Aorta (tissue), 5 donors: Measurements from ENCODE around the gene DENND1A. TPM values are rescaled to one million over a fixed set of nuclear protein-coding genes. Genes with fewer than 3 reads are reported as not detected.

Experiments
- ATAC-seq: fragments of 200-7000 bp; cut with Tn5 transposase; one replicate; pipeline ENCODE4 v1.9.1; 2022; ENCODE audit warnings: moderate library complexity; ENCODE audit not compliant: low FRiP score
- DNase-seq, 2 donors: peaks; one replicate each; pipeline ENCODE4 v3.0.0-alpha.2; 2020
- H3K27ac ChIP-seq, 2 donors: one replicate each; pipeline ENCODE4 v1.5.1; 2013; ENCODE audit warnings: low read length in 2 of 2, mild to moderate bottlenecking in 2 of 2, moderate library complexity in 2 of 2, control low read depth in 1 of 2, inconsistent platforms in 1 of 2, low read depth in 1 of 2
- H3K27me3 ChIP-seq, 2 donors: one replicate each; pipeline ENCODE4 v1.6.1; 2013; ENCODE audit warnings: control low read depth in 1 of 2, low read length in 1 of 2, mild to moderate bottlenecking in 1 of 2, moderate library complexity in 1 of 2; ENCODE audit not compliant: insufficient read depth in 2 of 2, control insufficient read depth in 1 of 2
- H3K36me3 ChIP-seq, 2 donors: one replicate each; pipeline ENCODE4 v1.6.1; 2013; ENCODE audit warnings: control low read depth in 1 of 2, low read length in 1 of 2, mild to moderate bottlenecking in 1 of 2; ENCODE audit not compliant: insufficient read depth in 2 of 2, control insufficient read depth in 1 of 2
- H3K4me1 ChIP-seq, 2 donors: one replicate each; pipeline ENCODE4 v1.6.1; 2013; ENCODE audit warnings: low read length in 2 of 2, control low read depth in 1 of 2, mild to moderate bottlenecking in 1 of 2, moderate library complexity in 1 of 2; ENCODE audit not compliant: insufficient read depth in 2 of 2, control insufficient read depth in 1 of 2
- H3K4me3 ChIP-seq, 2 donors: one replicate each; pipeline ENCODE4 v1.5.1; 2013; ENCODE audit warnings: low read length in 2 of 2, control low read depth in 1 of 2, mild to moderate bottlenecking in 1 of 2
- H3K9me3 ChIP-seq: one replicate; pipeline ENCODE4 v1.6.1; 2013; ENCODE audit warnings: mild to moderate bottlenecking, low read length; ENCODE audit not compliant: control insufficient read depth
- WGBS, 2 donors: extraction: QIAGEN DNeasy Blood & Tissue Kit; methylation state at CpG; one replicate each; pipeline ENCODE4 v1.1.7; 2013; 5-methylcytosine and 5-hydroxymethylcytosine counted together
- intact Hi-C, 2 donors: fragments of 100-400 bp; cut with DNase I; formaldehyde crosslinking; loops; one replicate each; pipeline versions ENCODE4 v1.14.2 to v1.15.0; 2022
- polyA plus RNA-seq, 2 donors: library from polyadenylated mRNA; stranded (reverse); fragments of 200-250 nt; gene quantifications; one replicate each; pipeline ENCODE4 v1.2.3, GENCODE V29; 2013
- total RNA-seq, 2 donors: library from RNA; stranded (reverse); fragmentation: NEBNext Ultra II Directional; extraction: Animal tissue kit (Norgen Biotek cat#: 25700); gene quantifications; one replicate each; pipeline ENCODE4 v1.2.1, GENCODE V29; 2021
- donor health status: healthy with polysubstance abuse.
- donor health status: Bipolar disorder and iron deficiency.
- donor health status: DM: no; HTN: no; CAD: no.
- donor health status: DM: no; HTN: no; CAD: no.
- donor health status: DM: yes; HTN: yes; CAD: no.

The DENND1A gene
- total and polyA plus RNA-seq, 4 donors: 6.9 to 31.4 (median 15.3) TPM

DNA sequence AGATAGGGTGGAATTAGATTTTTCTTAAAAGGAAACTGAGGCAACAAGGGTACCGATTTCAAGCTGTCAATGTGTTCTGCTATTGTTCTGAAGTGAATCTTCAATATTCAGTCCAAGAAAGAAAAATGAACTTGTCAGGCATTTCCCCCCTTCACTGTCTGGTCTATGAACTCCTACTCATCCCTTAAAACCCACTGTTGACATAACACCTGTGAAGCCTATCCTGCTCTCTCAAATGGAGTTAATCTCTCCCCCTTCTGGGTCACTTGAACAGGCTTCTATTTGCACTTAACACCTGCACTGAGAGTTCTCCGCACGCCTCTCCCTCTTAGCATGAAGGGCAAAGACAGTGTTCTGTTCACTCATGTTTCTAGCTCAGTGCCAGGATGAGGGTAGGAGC is 429.6 kb downstream of the DENND1A start:
- H3K36me3 ChIP-seq: no peaks in the 10 kb centered on the region
- intact Hi-C loops: no loop called here
- WGBS, 2 donors: 64 to 77% methylated on average over 3 of the region's 3 CpGs
- DNase-seq (no peak), ATAC-seq (no peak)
- no peak overlapping the region for H3K27ac ChIP-seq
- no peaks in the 10 kb centered on the region for H3K27me3 ChIP-seq
- no peaks in the 10 kb centered on the region for H3K9me3 ChIP-seq
- H3K4me3 ChIP-seq: no peak overlapping the region
- H3K4me1 ChIP-seq: no peaks in the 10 kb centered on the region

GRCh38 chr9:123497830-123498229 is 432.1 kb downstream of the DENND1A start:
- no peak for ATAC-seq
- H3K36me3 ChIP-seq: no peaks in the 10 kb centered on the region
- 93 to 96% methylated on average over 1 of the region's 1 CpG for WGBS, 2 donors
- no peaks in the 10 kb centered on the region for H3K27me3 ChIP-seq
- H3K27ac ChIP-seq: no peak overlapping the region
- no peaks in the 10 kb centered on the region for H3K4me1 ChIP-seq
- intact Hi-C loops: no loop called here
- H3K4me3 ChIP-seq: no peak overlapping the region
- H3K9me3 ChIP-seq: no peaks in the 10 kb centered on the region
- no peak for DNase-seq

DNA sequence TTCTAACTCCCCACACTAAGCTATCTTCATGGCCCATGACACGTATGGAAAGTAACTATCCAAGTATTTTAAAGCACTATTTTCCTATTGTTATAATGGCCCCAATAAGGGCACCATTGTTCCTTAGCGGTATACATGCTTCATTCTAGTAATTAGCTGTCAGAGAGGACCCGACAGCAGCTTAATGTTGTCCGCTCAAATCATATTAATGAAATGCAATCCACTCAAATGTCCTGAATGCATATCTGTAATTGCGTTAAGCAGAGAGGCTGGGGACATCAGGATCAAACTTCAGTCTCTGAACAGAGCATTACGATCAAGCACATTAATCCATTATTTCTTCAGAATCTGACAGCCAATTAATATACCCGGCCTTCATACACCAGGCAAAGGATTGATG is 434.2 kb downstream of the DENND1A start:
- Histone ChIP-seq H3K27ac (no peak overlapping the region), H3K9me3 (no peaks in the 10 kb centered on the region), H3K4me1 (no peaks in the 10 kb centered on the region), H3K4me3 (no peak overlapping the region), H3K36me3 (no peaks in the 10 kb centered on the region), H3K27me3 (no peaks in the 10 kb centered on the region)
- intact Hi-C loops: no loop called here
- 94 to 95% methylated on average over 7 of the region's 7 CpGs for WGBS, 2 donors
- ATAC-seq (no peak), DNase-seq (no peak)

DNA sequence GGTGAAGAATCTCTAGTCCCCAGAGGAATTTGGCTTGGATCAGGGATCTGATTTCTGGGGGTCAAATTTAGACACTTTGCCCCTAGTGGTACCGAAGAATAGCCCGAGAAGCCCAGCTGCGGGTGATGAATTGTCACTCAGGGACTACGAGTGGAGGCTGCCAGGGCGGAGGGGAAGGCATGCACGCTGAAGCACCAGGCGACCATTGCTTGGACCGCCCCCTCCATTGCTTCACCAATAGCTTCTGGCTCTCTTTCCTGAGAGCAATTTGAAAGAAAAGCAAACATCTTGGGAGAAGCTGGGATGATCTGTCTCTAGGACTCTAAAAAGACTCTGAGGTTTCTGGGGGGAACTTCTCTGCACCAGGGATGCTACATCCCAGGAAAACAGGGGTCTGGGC is 436.3 kb downstream of the DENND1A start:
- Histone ChIP-seq H3K36me3 (no peaks in the 10 kb centered on the region), H3K9me3 (no peaks in the 10 kb centered on the region), H3K27ac (no peak overlapping the region), H3K4me1 (no peaks in the 10 kb centered on the region), H3K4me3 (no peak overlapping the region), H3K27me3 (no peaks in the 10 kb centered on the region)
- intact Hi-C loops: no loop called here
- DNase-seq (no peak), ATAC-seq (no peak)
- 68 to 71% methylated on average over 8 of the region's 8 CpGs for WGBS, 2 donors

GRCh38 chr9:123490688-123491087 is 439.2 kb downstream of the DENND1A start:
- H3K36me3 ChIP-seq: no peaks in the 10 kb centered on the region
- H3K27ac ChIP-seq: no peak overlapping the region
- intact Hi-C loops: no loop called here
- DNase-seq (no peak), ATAC-seq (no peak)
- 97 to 98% methylated on average over 6 of the region's 6 CpGs for WGBS, 2 donors
- no peak overlapping the region for H3K4me3 ChIP-seq
- no peaks in the 10 kb centered on the region for H3K9me3 ChIP-seq
- no peaks in the 10 kb centered on the region for H3K4me1 ChIP-seq
- H3K27me3 ChIP-seq: no peaks in the 10 kb centered on the region

DNA sequence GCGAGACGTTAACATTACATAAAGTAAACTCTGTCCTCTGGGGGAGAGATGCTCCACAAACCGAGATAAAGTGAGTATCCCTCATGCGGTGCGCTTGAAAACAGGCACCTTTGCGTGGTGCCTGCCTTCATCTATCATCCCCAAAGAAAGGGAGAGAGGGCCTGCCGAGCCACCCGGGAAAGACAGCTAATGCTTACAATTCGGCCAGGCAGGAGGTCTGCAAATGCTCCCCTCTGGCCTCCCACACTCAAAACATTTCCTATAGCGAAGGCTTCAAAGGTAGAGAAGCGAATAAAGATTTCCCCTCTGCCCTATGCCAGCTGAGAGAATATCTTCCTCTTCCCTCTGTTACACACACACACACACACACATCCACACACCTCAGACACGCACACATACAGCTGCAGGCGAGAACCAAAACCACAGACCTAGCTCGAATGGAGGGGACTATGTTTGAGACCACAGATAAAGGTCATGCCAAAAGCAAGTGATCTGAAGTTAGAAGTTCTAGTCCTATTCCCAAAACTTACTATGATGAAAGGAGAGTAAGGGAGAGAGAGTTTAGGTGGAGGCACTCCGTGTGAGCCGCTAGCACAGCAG is 441.1 kb downstream of the DENND1A start:
- H3K36me3 ChIP-seq: no peaks in the 10 kb centered on the region
- no peaks in the 10 kb centered on the region for H3K9me3 ChIP-seq
- H3K27me3 ChIP-seq: no peaks in the 10 kb centered on the region
- intact Hi-C loops: no loop called here
- DNase-seq (no peak), ATAC-seq (no peak)
- H3K27ac ChIP-seq: no peak overlapping the region
- WGBS, 2 donors: 79% methylated on average over 16 of the region's 16 CpGs
- H3K4me1 ChIP-seq: no peaks in the 10 kb centered on the region
- no peak overlapping the region for H3K4me3 ChIP-seq

DNA sequence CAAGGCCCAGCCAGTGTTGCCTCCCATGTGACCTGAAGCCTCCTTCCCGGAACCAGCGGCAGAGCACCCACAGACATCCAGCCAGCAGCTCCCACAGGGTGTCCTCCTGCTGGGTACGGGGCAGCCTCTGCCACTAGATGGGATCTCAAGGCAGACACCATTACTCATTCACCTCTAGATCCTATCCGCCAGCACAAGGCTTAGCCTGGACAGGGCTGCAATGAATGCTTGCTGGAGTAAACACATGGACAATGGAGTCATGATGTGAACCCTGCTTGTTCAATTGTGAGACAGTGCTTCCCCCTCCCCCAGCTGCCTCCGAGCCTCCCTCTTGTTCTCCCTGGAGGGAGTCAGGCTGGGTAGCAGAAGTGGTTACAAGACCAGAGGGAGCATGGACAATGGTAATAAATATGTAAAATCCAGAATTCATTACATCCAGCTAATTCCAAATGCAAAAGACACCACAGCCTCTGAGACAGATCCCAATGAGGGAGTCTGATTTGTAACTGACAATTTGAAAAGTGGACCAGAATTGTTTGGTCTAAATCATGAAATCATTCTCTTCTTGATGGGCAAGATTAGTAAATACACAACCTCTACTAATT is 441.9 kb downstream of the DENND1A start:
- no peaks in the 10 kb centered on the region for H3K27me3 ChIP-seq
- intact Hi-C loops: no loop called here
- H3K36me3 ChIP-seq: no peaks in the 10 kb centered on the region
- DNase-seq (no peak), ATAC-seq (no peak)
- H3K4me1 ChIP-seq: no peaks in the 10 kb centered on the region
- no peak overlapping the region for H3K4me3 ChIP-seq
- H3K27ac ChIP-seq: no peak overlapping the region
- WGBS, 2 donors: 95 to 96% methylated on average over 5 of the region's 5 CpGs
- no peaks in the 10 kb centered on the region for H3K9me3 ChIP-seq

GRCh38 chr9:123486431-123486830 is 443.5 kb downstream of the DENND1A start:
- no peaks in the 10 kb centered on the region for H3K9me3 ChIP-seq
- no peaks in the 10 kb centered on the region for H3K36me3 ChIP-seq
- WGBS, 2 donors: 86 to 88% methylated on average over 1 of the region's 1 CpG
- no peak overlapping the region for H3K4me3 ChIP-seq
- no peak for ATAC-seq
- intact Hi-C loops: no loop called here
- H3K27ac ChIP-seq: no peak overlapping the region
- no peaks in the 10 kb centered on the region for H3K4me1 ChIP-seq
- H3K27me3 ChIP-seq: no peaks in the 10 kb centered on the region
- no peak for DNase-seq

DNA sequence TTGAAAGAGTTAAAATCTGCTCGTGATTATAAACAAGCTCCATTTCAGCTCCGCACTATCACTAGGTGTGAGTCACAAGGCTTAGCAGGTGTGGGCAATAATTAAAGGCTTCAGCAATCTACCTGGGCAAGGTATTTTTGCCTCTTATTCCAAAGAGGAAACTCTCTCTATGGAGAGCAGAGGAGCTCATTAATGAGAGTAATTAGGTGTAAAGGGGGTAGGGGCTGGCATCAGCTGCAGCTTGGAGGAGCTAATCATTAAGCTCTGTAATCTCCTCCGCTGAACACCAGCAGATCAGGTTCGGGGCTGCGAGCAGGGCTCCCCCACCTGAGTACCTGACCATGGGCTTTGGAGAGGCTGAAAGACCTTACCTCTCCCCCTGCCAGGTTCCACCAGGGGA is 444.7 kb downstream of the DENND1A start:
- Histone ChIP-seq H3K4me1 (no peaks in the 10 kb centered on the region), H3K27me3 (no peaks in the 10 kb centered on the region), H3K4me3 (no peak overlapping the region), H3K36me3 (no peaks in the 10 kb centered on the region), H3K27ac (no peak overlapping the region), H3K9me3 (no peaks in the 10 kb centered on the region)
- intact Hi-C loops: no loop called here
- 83 to 86% methylated on average over 5 of the region's 5 CpGs for WGBS, 2 donors
- no peak for ATAC-seq
- DNase-seq: no peak
